Common myeloid progenitor, CD34-positive (primary cell): ENCODE results near the gene PROZ.
A peak's percentile ranks its signal among the peaks of the same experiment; 100 is the strongest.

Experiments
- CTCF ChIA-PET: fragments of 350-600 bp; sonication (Branson Sonifier 250); formaldehyde crosslinking; loops from one replicate; lab custom pipeline; 2021; ENCODE audit warnings: antibody characterized with exemption; lab: Charles Lee
- POLR2A ChIA-PET: fragments of 350-600 bp; sonication (Branson Sonifier 250); formaldehyde crosslinking; loops from one replicate; lab custom pipeline; 2021; ENCODE audit warnings: antibody characterized with exemption; lab: Charles Lee
- DNase-seq, 3 donors: peaks; one replicate each; pipeline versions ENCODE4 v3.0.0 to v3.0.0-alpha.2; 2013
- H3K27ac ChIP-seq, 2 experiments: 1 replicate in 1 of 2; 2 replicates in 1 of 2; pipeline ENCODE4 v1.7.0; 2013; ENCODE audit warnings: inconsistent platforms in 2 of 2, low read length in 2 of 2, mild to moderate bottlenecking in 2 of 2, low read depth in 1 of 2, moderate library complexity in 1 of 2; ENCODE audit not compliant: severe bottlenecking in 2 of 2, insufficient read depth in 1 of 2, poor library complexity in 1 of 2
- H3K27me3 ChIP-seq, 5 experiments: replicated peaks in 2 of 5; 1 replicate in 3 of 5; 2 replicates in 2 of 5; pipeline versions ENCODE4 v1.6.1 to v1.7.0; 2013; ENCODE audit warnings: low read length in 4 of 5, mild to moderate bottlenecking in 2 of 5, moderate library complexity in 2 of 5, inconsistent platforms in 1 of 5; ENCODE audit not compliant: insufficient read depth in 5 of 5, control insufficient read depth in 4 of 5
- H3K36me3 ChIP-seq, 4 experiments: 1 replicate in 2 of 4; 2 replicates in 2 of 4; pipeline versions ENCODE4 v1.6.1 to v1.7.0; 2013; ENCODE audit warnings: low read length in 3 of 4, control low read depth in 1 of 4, mild to moderate bottlenecking in 1 of 4; ENCODE audit not compliant: control insufficient read depth in 4 of 4, insufficient read depth in 4 of 4
- H3K4me1 ChIP-seq, 4 experiments: 1 replicate in 3 of 4; 2 replicates in 1 of 4; pipeline versions ENCODE4 v1.6.1 to v1.7.1; 2013; ENCODE audit warnings: low read length in 3 of 4, mild to moderate bottlenecking in 3 of 4, control low read depth in 1 of 4, inconsistent platforms in 1 of 4, moderate library complexity in 1 of 4; ENCODE audit not compliant: control insufficient read depth in 4 of 4, insufficient read depth in 4 of 4; ENCODE audit errors: control extremely low read depth in 1 of 4
- H3K4me3 ChIP-seq, 7 experiments: 1 replicate in 4 of 7; 2 replicates in 3 of 7; pipeline versions ENCODE4 v1.5.1 to v1.7.0; 2013; ENCODE audit warnings: mild to moderate bottlenecking in 7 of 7, low read length in 6 of 7, moderate library complexity in 6 of 7, inconsistent platforms in 2 of 7, low read depth in 2 of 7, control low read depth in 1 of 7; ENCODE audit not compliant: insufficient read depth in 4 of 7, control insufficient read depth in 1 of 7; ENCODE audit errors: extremely low read depth in 1 of 7
- H3K9me3 ChIP-seq, 5 experiments: 1 replicate in 4 of 5; 2 replicates in 1 of 5; pipeline versions ENCODE4 v1.6.1 to v1.7.1; 2013; ENCODE audit warnings: low read length in 4 of 5, mild to moderate bottlenecking in 2 of 5, inconsistent platforms in 1 of 5, low read depth in 1 of 5, moderate library complexity in 1 of 5; ENCODE audit not compliant: control insufficient read depth in 4 of 5, insufficient read depth in 2 of 5; ENCODE audit errors: control extremely low read depth in 1 of 5
- WGBS: methylation state at CpG from one replicate; pipeline ENCODE4 v1.1.5; 2013; ENCODE audit not compliant: insufficient coverage; 5-methylcytosine and 5-hydroxymethylcytosine counted together

The PROZ gene

GRCh38 chr13:113201815-113202214 is 43.4 kb downstream of the PROZ start:
- CTCF ChIA-PET, result no interaction called here
- WGBS, result no CpG with 5 or more reads among the region's 2 CpGs

GRCh38 chr13:113202912-113203311 is 44.5 kb downstream of the PROZ start:
- Histone ChIP-seq H3K4me3 (no peak overlapping the region), H3K4me1 (peaks cover 3 to 26% (median 15%) of the 10 kb centered on the region in 4 experiments), H3K27ac (no peak overlapping the region), H3K27me3 (no peaks in the 10 kb centered on the region), H3K36me3 (peaks cover 5 to 52% (median 20%) of the 10 kb centered on the region in 4 experiments), H3K9me3 (no peaks in the 10 kb centered on the region)
- ChIA-PET CTCF (interaction anchor here (1.2 kb wide), 1 partner anchor 16 kb away, joined by 3 read pairs; no protein-coding TSS in a partner anchor), POLR2A (no interaction called here)
- 100% methylated on average over 1 of the region's 4 CpGs for WGBS
- DNase-seq, result no peak

More at GRCh38 chr13:113201815-113202214, 43.4 kb downstream of the PROZ start:
- DNase-seq, result no peak
- Histone ChIP-seq H3K9me3 (no peaks in the 10 kb centered on the region), H3K4me3 (no peak overlapping the region), H3K27ac (no peak overlapping the region), H3K27me3 (no peaks in the 10 kb centered on the region), H3K36me3 (peaks cover 5 to 61% (median 28%) of the 10 kb centered on the region in 4 experiments), H3K4me1 (peaks cover 0 to 16% (median 6%) of the 10 kb centered on the region in 4 experiments)
- POLR2A ChIA-PET, result no interaction called here

GRCh38 chr13:113203507-113204377 is 45.3 kb downstream of the PROZ start:
- Histone ChIP-seq H3K36me3 (peaks cover 2 to 44% (median 16%) of the 10 kb centered on the region in 4 experiments), H3K27ac (no peak overlapping the region), H3K27me3 (no peaks in the 10 kb centered on the region), H3K9me3 (no peaks in the 10 kb centered on the region), H3K4me1 (peaks cover 3 to 29% (median 17%) of the 10 kb centered on the region in 4 experiments), H3K4me3 (no peak overlapping the region)
- POLR2A ChIA-PET, result no interaction called here
- 100% methylated on average over 8 of the region's 12 CpGs for WGBS
- CTCF ChIA-PET, result interaction anchor here (1.2 kb wide), 1 partner anchor 17 kb away, joined by 3 read pairs; no protein-coding TSS in a partner anchor
- no peak for DNase-seq

GRCh38 chr13:113204378-113204734 is 45.9 kb downstream of the PROZ start:
- WGBS, result 90% methylated on average over 4 of the region's 5 CpGs
- no peak overlapping the region for H3K4me3 ChIP-seq
- POLR2A ChIA-PET, result no interaction called here

GRCh38 chr13:113205428-113205931 is 47.0 kb downstream of the PROZ start:
- WGBS, result 49% methylated on average over 5 of the region's 5 CpGs

More at GRCh38 chr13:113204378-113204734, 45.9 kb downstream of the PROZ start:
- peaks cover 2 to 38% (median 11%) of the 10 kb centered on the region in 4 experiments for H3K36me3 ChIP-seq
- no peaks in the 10 kb centered on the region for H3K27me3 ChIP-seq
- CTCF ChIA-PET, result no interaction called here
- H3K4me1 ChIP-seq, result peaks cover 3 to 30% (median 18%) of the 10 kb centered on the region in 4 experiments
- no peak for DNase-seq
- H3K27ac ChIP-seq, result no peak overlapping the region
- H3K9me3 ChIP-seq, result no peaks in the 10 kb centered on the region

GRCh38 chr13:113207460-113207859 is 49.0 kb downstream of the PROZ start:
- POLR2A ChIA-PET, result interaction anchor here (0.6 kb wide), 1 partner anchor 22 kb away, joined by 5 read pairs; no protein-coding TSS in a partner anchor
- Histone ChIP-seq H3K4me3 (peak overlapping the region in 6 of 7 experiments; percentile 49 to 94 (median 88)), H3K27ac (peak overlapping the region in 1 of 2 experiments; percentile 94), H3K9me3 (peaks cover 0 to 2% (median 0%) of the 10 kb centered on the region in 5 experiments), H3K27me3 (no peaks in the 10 kb centered on the region), H3K4me1 (peaks cover 13 to 38% (median 30%) of the 10 kb centered on the region in 4 experiments), H3K36me3 (peaks cover 3 to 34% (median 9%) of the 10 kb centered on the region in 4 experiments)
- 80% methylated on average over 3 of the region's 3 CpGs for WGBS
- no peak for DNase-seq
- CTCF ChIA-PET, result interaction anchor here (0.9 to 2.1 kb wide), 3 partner anchors 11 to 24 kb away, joined by 3 to 4 read pairs (median 3); no protein-coding TSS in a partner anchor

More at GRCh38 chr13:113205428-113205931, 47.0 kb downstream of the PROZ start:
- POLR2A ChIA-PET, result no interaction called here
- peaks cover 2 to 26% (median 5%) of the 10 kb centered on the region in 4 experiments for H3K36me3 ChIP-seq
- no peaks in the 10 kb centered on the region for H3K27me3 ChIP-seq
- CTCF ChIA-PET, result no interaction called here
- no peak overlapping the region for H3K27ac ChIP-seq
- DNase-seq, result peak in 2 of 3 donors; percentile 52 to 67
- peaks cover 7 to 31% (median 23%) of the 10 kb centered on the region in 4 experiments for H3K4me1 ChIP-seq
- no peak overlapping the region for H3K4me3 ChIP-seq
- no peaks in the 10 kb centered on the region for H3K9me3 ChIP-seq
